CD14-positive monocyte (primary cell): Measurements from ENCODE around the gene UBE2G2. TPM values are rescaled to one million over a fixed set of nuclear protein-coding genes. Genes with fewer than 3 reads are reported as not detected.

ENCODE experiments used
- DNase-seq, 3 donors: peaks; one replicate each; pipeline ENCODE4 v3.0.0-alpha.2; 2011 to 2022
- H2AFZ ChIP-seq: 2 replicates; pipeline ENCODE4 v1.6.0; 2012; ENCODE audit warnings: mild to moderate bottlenecking, low read depth, low read length, inconsistent platforms; ENCODE audit not compliant: insufficient read depth, poor library complexity, severe bottlenecking
- H3K27ac ChIP-seq, 2 donors: 1 replicate in 1 of 2; 2 replicates in 1 of 2; pipeline ENCODE4 v1.5.1; 2012 to 2013; ENCODE audit warnings: low read length in 2 of 2, control low read depth in 1 of 2, inconsistent platforms in 1 of 2, low read depth in 1 of 2, mild to moderate bottlenecking in 1 of 2
- H3K27me3 ChIP-seq, 2 donors: one replicate each; pipeline versions ENCODE4 v1.6.0 to v1.6.1; 2011 to 2013; ENCODE audit warnings: low read length in 2 of 2; ENCODE audit not compliant: control insufficient read depth in 2 of 2, insufficient read depth in 2 of 2
- H3K36me3 ChIP-seq, 2 donors: replicated peaks in 1 of 2; 1 replicate in 1 of 2; 2 replicates in 1 of 2; pipeline versions ENCODE4 v1.5.1 to v1.6.1; 2012 to 2013; ENCODE audit warnings: low read length in 2 of 2, control low read depth in 1 of 2, inconsistent platforms in 1 of 2, mild to moderate bottlenecking in 1 of 2; ENCODE audit not compliant: insufficient read depth in 2 of 2, control insufficient read depth in 1 of 2
- H3K4me1 ChIP-seq, 2 donors: 1 replicate in 1 of 2; 2 replicates in 1 of 2; pipeline versions ENCODE4 v1.5.1 to v1.6.1; 2012 to 2013; ENCODE audit warnings: low read length in 2 of 2, control low read depth in 1 of 2, inconsistent platforms in 1 of 2, mild to moderate bottlenecking in 1 of 2, moderate library complexity in 1 of 2; ENCODE audit not compliant: insufficient read depth in 2 of 2, control insufficient read depth in 1 of 2
- H3K4me2 ChIP-seq: replicated peaks from 2 replicates; pipeline ENCODE3; 2012; ENCODE audit warnings: low read length, moderate library complexity, mild to moderate bottlenecking; ENCODE audit not compliant: poor library complexity, severe bottlenecking; ENCODE audit errors: extremely low read depth
- H3K4me3 ChIP-seq, 3 experiments: fragments of 200-600 bp in 1 of 3; sonication (generic) in 1 of 3; replicated peaks in 1 of 3; 1 replicate in 2 of 3; 2 replicates in 1 of 3; pipeline ENCODE4 v1.5.1; 2011 to 2013; ENCODE audit warnings: low read length in 3 of 3, mild to moderate bottlenecking in 3 of 3, control low read depth in 2 of 3, low read depth in 2 of 3, inconsistent platforms in 1 of 3, moderate library complexity in 1 of 3
- H3K79me2 ChIP-seq: 2 replicates; pipeline ENCODE4 v1.6.0; 2012; ENCODE audit warnings: mild to moderate bottlenecking, control low read depth, inconsistent platforms, low read length, moderate library complexity; ENCODE audit not compliant: insufficient read depth
- H3K9ac ChIP-seq: 2 replicates; pipeline ENCODE4 v1.6.0; 2017; ENCODE audit warnings: low read length, mild to moderate bottlenecking; ENCODE audit not compliant: insufficient read depth, poor library complexity, severe bottlenecking
- H3K9me3 ChIP-seq, 2 donors: replicated peaks in 1 of 2; 1 replicate in 1 of 2; 2 replicates in 1 of 2; pipeline versions ENCODE4 v1.5.1 to v1.6.1; 2012 to 2013; ENCODE audit warnings: low read length in 2 of 2, control low read depth in 1 of 2; ENCODE audit not compliant: control insufficient read depth in 1 of 2, insufficient read depth in 1 of 2
- H4K20me1 ChIP-seq: 2 replicates; pipeline ENCODE4 v1.6.0; 2012; ENCODE audit warnings: mild to moderate bottlenecking, low read length, control low read depth, moderate library complexity; ENCODE audit not compliant: insufficient read depth
- H3K27ac Mint-ChIP-seq, 7 donors: one replicate each; pipeline ENCODE4 v1.8.0; 2020; ENCODE audit warnings: mild to moderate bottlenecking in 7 of 7, mixed read lengths in 7 of 7, moderate library complexity in 6 of 7, inconsistent platforms in 2 of 7
- H3K27me3 Mint-ChIP-seq, 3 donors: one replicate each; pipeline ENCODE4 v1.8.0; 2021 to 2022; ENCODE audit warnings: low read depth in 3 of 3, mild to moderate bottlenecking in 3 of 3, mixed read lengths in 3 of 3, moderate library complexity in 3 of 3, inconsistent platforms in 1 of 3
- H3K36me3 Mint-ChIP-seq, 2 donors: one replicate each; pipeline ENCODE4 v1.8.0; 2020; ENCODE audit warnings: mixed read lengths in 2 of 2, inconsistent platforms in 1 of 2, mild to moderate bottlenecking in 1 of 2
- H3K4me1 Mint-ChIP-seq: one replicate; pipeline ENCODE4 v1.8.0; 2020; ENCODE audit warnings: mild to moderate bottlenecking, mixed read lengths
- H3K4me3 Mint-ChIP-seq, 2 donors: one replicate each; pipeline ENCODE4 v1.8.0; 2020; ENCODE audit warnings: mild to moderate bottlenecking in 2 of 2, mixed read lengths in 2 of 2, moderate library complexity in 1 of 2
- H3K9me3 Mint-ChIP-seq, 7 donors: one replicate each; pipeline ENCODE4 v1.8.0; 2020 to 2022; ENCODE audit warnings: mixed read lengths in 7 of 7, mild to moderate bottlenecking in 6 of 7, moderate library complexity in 6 of 7, inconsistent platforms in 2 of 7
- CTCF ChIP-seq: fragments of 200-600 bp; IDR thresholded peaks from one replicate; pipeline ENCODE4 v1.8.0; 2022; ENCODE audit warnings: antibody characterized with exemption, mild to moderate bottlenecking
- WGBS: methylation state at CpG from one replicate; pipeline ENCODE4 v1.1.5; 2013; ENCODE audit warnings: missing lambda C conversion rate; ENCODE audit not compliant: insufficient coverage; 5-methylcytosine and 5-hydroxymethylcytosine counted together
- intact Hi-C, 2 donors: fragments of 100-400 bp; cut with micrococcal nuclease; formaldehyde crosslinking; loops; one replicate each; pipeline versions ENCODE4 v1.15.0 to v1.15.1; 2023
- polyA plus RNA-seq, 3 donors: library from polyadenylated mRNA; depleted of rRNA in 1 of 3; unstranded in 2 of 3; stranded (reverse) in 1 of 3; fragments of 300-500 nt in 2 of 3; fragments of >200 nt in 1 of 3; fragmentation: Illumina TruSeq in 2 of 3; gene quantifications; 1 replicate in 2 of 3; 2 replicates in 1 of 3; pipeline ENCODE4 v1.2.3, GENCODE V29; 2012 to 2021

Gene UBE2G2
- polyA plus RNA-seq, 3 donors: 22.5 to 123 (median 31.0) TPM

GRCh38 chr21:44720170-44720569, 81.5 kb downstream of the UBE2G2 start:
- H3K4me3 ChIP-seq: no peak overlapping the region

More at GRCh38 chr21:44720170-44720569, 81.5 kb downstream of the UBE2G2 start:
- WGBS: no CpG with 5 or more reads among the region's 2 CpGs
- Histone ChIP-seq H3K27me3 (peaks cover 35 to 82% of the 10 kb centered on the region in 2 donors), H4K20me1 (no peaks in the 10 kb centered on the region), H3K9me3 (peaks cover 0 to 10% of the 10 kb centered on the region in 2 donors), H3K79me2 (no peaks in the 10 kb centered on the region), H3K4me1 (no peaks in the 10 kb centered on the region), H3K27ac (no peak overlapping the region), H3K4me2 (no peak overlapping the region), H2AFZ (no peak overlapping the region), H3K36me3 (no peaks in the 10 kb centered on the region), H3K9ac (no peak overlapping the region)
- TF ChIP-seq CTCF: no peak
- peaks cover 0 to 13% (median 4%) of the 10 kb centered on the region in 7 donors for H3K9me3 Mint-ChIP-seq
- peaks cover 2% of the 10 kb centered on the region in 2 donors for H3K36me3 Mint-ChIP-seq
- H3K27me3 Mint-ChIP-seq: peaks cover 65 to 86% (median 75%) of the 10 kb centered on the region in 3 donors
- no peak for DNase-seq
- H3K27ac Mint-ChIP-seq: no peak overlapping the region
- H3K4me3 Mint-ChIP-seq: peak overlapping the region in 1 of 2 donors; percentile 47
- intact Hi-C loops: no loop called here
- no peaks in the 10 kb centered on the region for H3K4me1 Mint-ChIP-seq

Other genes with a start within 250 kb of the UBE2G2 start
- not detected for gene KRTAP10-3, start 243.0 kb downstream of the UBE2G2 start, polyA plus RNA-seq
- gene KRTAP10-4, start 228.1 kb downstream of the UBE2G2 start, polyA plus RNA-seq: not detected
- gene KRTAP10-5, start 221.2 kb downstream of the UBE2G2 start, polyA plus RNA-seq: not detected
- not detected for gene KRTAP10-6, start 209.3 kb downstream of the UBE2G2 start, polyA plus RNA-seq
- gene KRTAP10-7, start 201.2 kb downstream of the UBE2G2 start, polyA plus RNA-seq: not detected
- not detected for gene KRTAP10-8, start 189.7 kb downstream of the UBE2G2 start, polyA plus RNA-seq
- not detected for gene KRTAP10-9, start 174.7 kb downstream of the UBE2G2 start, polyA plus RNA-seq
- not detected for gene KRTAP10-10, start 164.5 kb downstream of the UBE2G2 start, polyA plus RNA-seq
- not detected for gene KRTAP10-11, start 155.4 kb downstream of the UBE2G2 start, polyA plus RNA-seq
- not detected for gene KRTAP12-4, start 147.2 kb downstream of the UBE2G2 start, polyA plus RNA-seq
- gene KRTAP12-3, start 143.9 kb downstream of the UBE2G2 start, polyA plus RNA-seq: not detected
- gene KRTAP12-2, start 134.9 kb downstream of the UBE2G2 start, polyA plus RNA-seq: not detected
- not detected for gene KRTAP12-1, start 119.7 kb downstream of the UBE2G2 start, polyA plus RNA-seq
- not detected for gene KRTAP10-12, start 104.6 kb downstream of the UBE2G2 start, polyA plus RNA-seq
- not detected for gene TSPEAR, start 90.2 kb downstream of the UBE2G2 start, polyA plus RNA-seq
- 100 to 1,000 TPM in 2 of 3 donors, 10 to 100 TPM in 1; 70.9 to 112 (median 109) TPM for gene SUMO3, start 16.2 kb upstream of the UBE2G2 start, polyA plus RNA-seq
- 100 to 1,000 TPM; 118 to 238 (median 206) TPM for gene PTTG1IP, start 71.9 kb upstream of the UBE2G2 start, polyA plus RNA-seq
- 1,000 to 10,000 TPM; 1,470 to 1,628 (median 1,602) TPM for gene ITGB2, start 119.1 kb upstream of the UBE2G2 start, polyA plus RNA-seq
- 1 to 10 TPM; 7.5 to 9.0 (median 9.0) TPM for gene SLX9, start 138.2 kb upstream of the UBE2G2 start, polyA plus RNA-seq